ENCODE measurements around the gene SYT2.

The SYT2 gene

DNA sequence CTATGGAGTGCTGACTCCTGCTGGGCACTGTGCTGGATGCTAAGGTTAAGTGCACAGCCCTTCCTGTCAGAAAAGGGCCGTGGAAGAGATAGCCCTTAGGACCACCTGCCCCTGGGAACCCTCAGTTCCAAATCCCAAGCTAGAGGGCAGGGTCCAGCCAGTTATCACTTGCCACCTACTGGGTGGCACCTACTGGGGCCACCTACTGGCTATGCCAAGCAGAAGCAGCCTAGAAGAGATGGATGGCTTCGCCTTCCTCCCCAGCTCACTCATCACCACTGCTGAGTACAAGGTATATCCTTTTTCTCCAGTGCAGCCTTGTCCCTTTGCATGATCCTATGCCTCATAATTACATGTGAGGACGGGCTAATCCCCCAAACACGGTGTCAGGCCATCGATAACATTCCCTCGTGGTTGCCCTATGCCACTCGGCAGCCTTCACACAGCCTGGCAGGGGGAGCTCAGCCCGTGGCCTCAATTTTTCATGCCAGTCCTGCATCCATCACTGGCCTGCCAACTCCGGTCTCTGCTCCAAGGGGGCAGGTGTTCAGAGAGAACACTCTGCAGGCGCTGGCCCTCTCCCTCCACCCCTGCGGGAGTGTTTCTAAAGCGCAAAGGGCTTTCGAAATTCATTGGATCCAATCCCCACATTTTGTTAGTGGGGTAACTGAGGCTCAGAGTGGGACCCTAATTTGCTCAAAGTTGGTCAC is 49.0 kb downstream of the SYT2 start:
- TF ChIP-seq FOXP2 (optimal IDR thresholded peaks at IDR 0.05; ENCODE audit: borderline replicate concordance, extremely low read depth, extremely low read length, insufficient read depth) (no peak), SIN3A (IDR thresholded peaks at IDR 0.05; ENCODE audit: borderline replicate concordance, insufficient read depth, low read length) (no peak), TAF1 (IDR thresholded peaks at IDR 0.05; ENCODE audit: borderline replicate concordance, insufficient read depth, low read length) (no peak), POLR2AphosphoS5 (IDR thresholded peaks at IDR 0.05; ENCODE audit: low read depth, low read length) (no peak)
- TF ChIP-seq, protein P1, sequence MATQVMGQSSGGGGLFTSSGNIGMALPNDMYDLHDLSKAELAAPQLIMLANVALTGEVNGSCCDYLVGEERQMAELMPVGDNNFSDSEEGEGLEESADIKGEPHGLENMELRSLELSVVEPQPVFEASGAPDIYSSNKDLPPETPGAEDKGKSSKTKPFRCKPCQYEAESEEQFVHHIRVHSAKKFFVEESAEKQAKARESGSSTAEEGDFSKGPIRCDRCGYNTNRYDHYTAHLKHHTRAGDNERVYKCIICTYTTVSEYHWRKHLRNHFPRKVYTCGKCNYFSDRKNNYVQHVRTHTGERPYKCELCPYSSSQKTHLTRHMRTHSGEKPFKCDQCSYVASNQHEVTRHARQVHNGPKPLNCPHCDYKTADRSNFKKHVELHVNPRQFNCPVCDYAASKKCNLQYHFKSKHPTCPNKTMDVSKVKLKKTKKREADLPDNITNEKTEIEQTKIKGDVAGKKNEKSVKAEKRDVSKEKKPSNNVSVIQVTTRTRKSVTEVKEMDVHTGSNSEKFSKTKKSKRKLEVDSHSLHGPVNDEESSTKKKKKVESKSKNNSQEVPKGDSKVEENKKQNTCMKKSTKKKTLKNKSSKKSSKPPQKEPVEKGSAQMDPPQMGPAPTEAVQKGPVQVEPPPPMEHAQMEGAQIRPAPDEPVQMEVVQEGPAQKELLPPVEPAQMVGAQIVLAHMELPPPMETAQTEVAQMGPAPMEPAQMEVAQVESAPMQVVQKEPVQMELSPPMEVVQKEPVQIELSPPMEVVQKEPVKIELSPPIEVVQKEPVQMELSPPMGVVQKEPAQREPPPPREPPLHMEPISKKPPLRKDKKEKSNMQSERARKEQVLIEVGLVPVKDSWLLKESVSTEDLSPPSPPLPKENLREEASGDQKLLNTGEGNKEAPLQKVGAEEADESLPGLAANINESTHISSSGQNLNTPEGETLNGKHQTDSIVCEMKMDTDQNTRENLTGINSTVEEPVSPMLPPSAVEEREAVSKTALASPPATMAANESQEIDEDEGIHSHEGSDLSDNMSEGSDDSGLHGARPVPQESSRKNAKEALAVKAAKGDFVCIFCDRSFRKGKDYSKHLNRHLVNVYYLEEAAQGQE (IDR thresholded peaks at IDR 0.05; ENCODE audit: insufficient read depth in 1 of 2, low read depth in 2 of 2, low read length in 2 of 2) = no peak

- TF ChIP-seq TAF1 (IDR thresholded peaks at IDR 0.05; ENCODE audit: borderline replicate concordance, insufficient read depth, low read length) = no peak
- TF ChIP-seq SIN3A (IDR thresholded peaks at IDR 0.05; ENCODE audit: borderline replicate concordance, insufficient read depth, low read length) = no peak
- TF ChIP-seq, protein P1 (IDR thresholded peaks at IDR 0.05; ENCODE audit: insufficient read depth in 1 of 2, low read depth in 2 of 2, low read length in 2 of 2) = no peak
- no peak for TF ChIP-seq POLR2AphosphoS5 (IDR thresholded peaks at IDR 0.05; ENCODE audit: low read depth, low read length)
- TF ChIP-seq FOXP2 (optimal IDR thresholded peaks at IDR 0.05; ENCODE audit: borderline replicate concordance, extremely low read depth, extremely low read length, insufficient read depth) = no peak
Measured at GRCh38 chr1:202659974-202660373, 50.3 kb downstream of the SYT2 start.

DNA sequence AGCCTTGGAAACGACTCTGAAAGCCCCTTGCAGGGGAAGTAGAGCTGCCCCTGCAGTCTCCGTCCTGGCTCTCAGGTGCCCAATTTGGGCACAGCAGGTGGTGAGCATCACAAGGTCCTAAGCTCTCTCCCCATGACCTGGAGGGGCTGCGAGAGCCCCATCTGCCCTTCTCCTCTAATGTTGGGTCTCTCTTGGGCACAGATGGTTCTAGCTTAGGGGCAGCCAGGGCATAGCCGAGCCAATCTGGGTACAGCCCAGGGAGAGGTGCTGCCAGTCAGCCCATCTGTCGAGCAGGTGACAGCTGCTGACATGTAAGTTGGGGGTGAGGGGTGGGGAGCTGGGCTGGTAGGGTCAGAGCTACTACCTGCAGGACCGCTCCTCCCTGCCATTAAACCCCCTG is 50.7 kb downstream of the SYT2 start:
- no peak for TF ChIP-seq SIN3A (IDR thresholded peaks at IDR 0.05; ENCODE audit: borderline replicate concordance, insufficient read depth, low read length)
- no peak for TF ChIP-seq POLR2AphosphoS5 (IDR thresholded peaks at IDR 0.05; ENCODE audit: low read depth, low read length)
- no peak for TF ChIP-seq TAF1 (IDR thresholded peaks at IDR 0.05; ENCODE audit: borderline replicate concordance, insufficient read depth, low read length)
- TF ChIP-seq, protein P1 (IDR thresholded peaks at IDR 0.05; ENCODE audit: insufficient read depth in 1 of 2, low read depth in 2 of 2, low read length in 2 of 2) = no peak
- TF ChIP-seq FOXP2 (optimal IDR thresholded peaks at IDR 0.05; ENCODE audit: borderline replicate concordance, extremely low read depth, extremely low read length, insufficient read depth) = no peak

DNA sequence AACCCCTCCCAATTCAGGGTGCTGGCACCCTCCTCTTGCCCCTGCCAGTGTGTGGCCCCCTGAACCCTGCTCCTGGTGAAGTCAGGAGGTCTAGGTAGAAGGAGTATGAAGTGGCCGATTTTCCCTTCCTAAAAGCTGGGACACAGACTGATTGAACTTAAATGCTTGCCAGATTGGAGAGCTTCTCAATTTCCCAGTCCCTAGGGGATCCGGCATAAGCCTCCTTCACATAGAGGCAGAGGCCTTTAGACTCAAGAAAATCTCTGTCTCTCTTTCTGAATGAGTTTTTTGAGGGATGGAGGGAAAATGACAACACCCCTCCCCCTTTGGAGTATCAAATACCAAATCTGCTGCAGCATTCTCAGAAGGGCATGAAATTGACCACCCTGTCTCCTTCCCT is 51.5 kb downstream of the SYT2 start:
- TF ChIP-seq FOXP2 (optimal IDR thresholded peaks at IDR 0.05; ENCODE audit: borderline replicate concordance, extremely low read depth, extremely low read length, insufficient read depth) = no peak
- TF ChIP-seq, protein P1 (IDR thresholded peaks at IDR 0.05; ENCODE audit: insufficient read depth in 1 of 2, low read depth in 2 of 2, low read length in 2 of 2) = no peak
- TF ChIP-seq POLR2AphosphoS5 (IDR thresholded peaks at IDR 0.05; ENCODE audit: low read depth, low read length) = no peak
- TF ChIP-seq SIN3A (IDR thresholded peaks at IDR 0.05; ENCODE audit: borderline replicate concordance, insufficient read depth, low read length) = no peak
- TF ChIP-seq TAF1 (IDR thresholded peaks at IDR 0.05; ENCODE audit: borderline replicate concordance, insufficient read depth, low read length) = no peak

All from PFSK-1 (cell line).